Heart left ventricle (tissue), 16 donors: ENCODE data around the gene C20orf202. TPM values are rescaled to one million over a fixed set of nuclear protein-coding genes. Genes with fewer than 3 reads are reported as not detected.

Source experiments
- ATAC-seq, 4 donors: fragments of 200-7000 bp; cut with Tn5 transposase; one replicate each; pipeline ENCODE4 v1.9.1; 2020 to 2022; ENCODE audit warnings: moderate library complexity in 4 of 4, mild to moderate bottlenecking in 3 of 4, moderate number of reproducible peaks in 1 of 4
- DNase-seq, 5 donors: peaks; one replicate each; pipeline ENCODE4 v3.0.0-alpha.2; 2020
- H3K27ac ChIP-seq, 12 donors: fragments of 200-600 bp; sonication (generic) in 4 of 12; one replicate each; pipeline versions ENCODE4 v1.5.0 to v1.8.0; 2016 to 2022; ENCODE audit warnings: mild to moderate bottlenecking in 2 of 12
- H3K27me3 ChIP-seq, 9 donors: fragments of 200-600 bp; sonication (generic) in 2 of 9; one replicate each; pipeline versions ENCODE4 v1.5.1 to v1.8.0; 2016 to 2022; ENCODE audit warnings: mild to moderate bottlenecking in 3 of 9
- H3K36me3 ChIP-seq, 9 donors: fragments of 200-600 bp; sonication (generic) in 2 of 9; one replicate each; pipeline versions ENCODE4 v1.5.0 to v1.8.0; 2018 to 2022; ENCODE audit warnings: mild to moderate bottlenecking in 2 of 9
- H3K4me1 ChIP-seq, 12 donors: fragments of 200-600 bp; sonication (generic) in 4 of 12; one replicate each; pipeline versions ENCODE4 v1.5.0 to v1.8.0; 2016 to 2022; ENCODE audit warnings: mild to moderate bottlenecking in 3 of 12
- H3K4me3 ChIP-seq, 12 donors: fragments of 200-600 bp; sonication (generic) in 4 of 12; one replicate each; pipeline versions ENCODE4 v1.5.0 to v1.8.0; 2017 to 2022; ENCODE audit warnings: mild to moderate bottlenecking in 9 of 12, moderate library complexity in 4 of 12
- H3K9me3 ChIP-seq, 12 donors: fragments of 200-600 bp; sonication (generic) in 4 of 12; one replicate each; pipeline versions ENCODE4 v1.5.0 to v1.8.0; 2016 to 2022; ENCODE audit warnings: mild to moderate bottlenecking in 1 of 12
- CTCF ChIP-seq, 12 donors: fragments of 200-600 bp; sonication (generic) in 4 of 12; IDR thresholded peaks; one replicate each; pipeline versions ENCODE4 v1.5.0 to v1.8.0; 2018 to 2022; ENCODE audit warnings: antibody characterized with exemption in 12 of 12, mild to moderate bottlenecking in 5 of 12
- POLR2A ChIP-seq, 2 donors: fragments of 450-650 bp; IDR thresholded peaks; one replicate each; pipeline ENCODE4 v1.6.1; 2017; ENCODE audit warnings: antibody characterized with exemption in 2 of 2, mild to moderate bottlenecking in 2 of 2, moderate library complexity in 2 of 2
- WGBS, 4 donors: extraction: QIAGEN DNeasy Blood & Tissue Kit in 2 of 4; methylation state at CpG; one replicate each; pipeline versions ENCODE4 v1.1.5 to v1.1.7; 2013 to 2018; 5-methylcytosine and 5-hydroxymethylcytosine counted together
- intact Hi-C, 10 donors: fragments of 100-400 bp; cut with DNase I; formaldehyde crosslinking; loops; one replicate each; pipeline versions ENCODE4 v1.11.1 to v1.14.2; 2022
- polyA plus RNA-seq, 2 donors: library from polyadenylated mRNA; stranded (reverse); fragments of 200-250 nt; gene quantifications; one replicate each; pipeline ENCODE4 v1.2.3, GENCODE V29; 2013
- total RNA-seq, 9 donors: library from RNA; depleted of rRNA in 2 of 9; stranded (reverse); fragments of >200 nt in 2 of 9; fragmentation: NEBNext Ultra II Directional in 3 of 9; extraction: Animal tissue kit (Norgen Biotek cat#: 25700) in 3 of 9; gene quantifications; one replicate each; pipeline versions ENCODE4 v1.1.0 to v1.2.4, GENCODE V29; 2016 to 2023
- donor health status: ischemic (EF 13 %, LVEDD 7.1; RV severe dilation, severe dysfunction).
- donor health status: healthy with polysubstance abuse.
- donor health status: DM: no; HTN: yes; CAD: no.
- donor health status: DM: no; HTN: no; CAD: no.
- donor health status: ischemic (EF 25% LVEDD 6.9; RV normal size, moderate dysfunction).
- donor health status: ischemic (EF 25% LVEDD 5.7; RV mildly dilated, moderate dysfunction).
- donor health status: healthy.
- donor health status: DM: yes; HTN: yes; CAD: no.
- donor health status: ischemic (EF 35%, LVEDD 5.7; RV mildly dilated, moderate dysfunction).
- donor health status: nonischemic (EF 11% LVEDD 7.7; RV severe dilation, severe dysfunction).
- donor health status: DM: yes; HTN: yes; CAD: no.
- donor health status: PGD.
- donor health status: ischemic (EF 29% LVEDD 5.4; RV normal size, mild dysfunction).
- donor health status: nonischemic (EF 23%, LVEDD 6.1; RV moderate dilation, normal function).

The C20orf202 gene
- total and polyA plus RNA-seq, 11 donors: 0.21 to 0.47 (median 0.32) TPM; not detected in 1

GRCh38 chr20:1229541-1229940 lies 26.3 kb downstream of the C20orf202 start:
- TF ChIP-seq CTCF (IDR thresholded peaks at IDR 0.05) (no peak), POLR2A (IDR thresholded peaks at IDR 0.05) (no peak)
- no peaks in the 10 kb centered on the region for H3K9me3 ChIP-seq
- H3K4me3 ChIP-seq: no peak overlapping the region
- ATAC-seq (no peak), DNase-seq (no peak)
- intact Hi-C loops: loop anchor here in 1 of 10 donors (10.0 kb wide), 1 partner anchor 55 kb away; no protein-coding TSS in a partner anchor
- H3K27ac ChIP-seq: no peak overlapping the region
- H3K36me3 ChIP-seq: no peaks in the 10 kb centered on the region
- H3K4me1 ChIP-seq: peaks cover 0 to 20% (median 11%) of the 10 kb centered on the region in 12 donors
- peaks cover 0 to 54% (median 20%) of the 10 kb centered on the region in 9 donors for H3K27me3 ChIP-seq
- 81 to 87% (median 86%) methylated on average over 3 of the region's 3 CpGs for WGBS, 4 donors

- H3K27me3 ChIP-seq: peaks cover 0 to 40% (median 13%) of the 10 kb centered on the region in 9 donors
- 74 to 83% (median 79%) methylated on average over 3 of the region's 3 CpGs for whole genome bisulfite sequencing, 4 donors
- intact Hi-C loops: no loop called here
Measured at GRCh38 chr20:1232286-1233111, 29.2 kb downstream of the C20orf202 start.

GRCh38 chr20:1240549-1240948 lies 37.3 kb downstream of the C20orf202 start:
- WGBS, 4 donors: 75 to 82% (median 81%) methylated on average over 5 of the region's 5 CpGs
- peaks cover 0 to 4% (median 0%) of the 10 kb centered on the region in 12 donors for H3K4me1 ChIP-seq
- no peak overlapping the region for H3K27ac ChIP-seq
- no peak for TF ChIP-seq CTCF (IDR thresholded peaks at IDR 0.05)
- no peak for TF ChIP-seq POLR2A (IDR thresholded peaks at IDR 0.05)
- ATAC-seq (no peak), DNase-seq (no peak)
- no peaks in the 10 kb centered on the region for H3K36me3 ChIP-seq
- peaks cover 0 to 14% (median 0%) of the 10 kb centered on the region in 9 donors for H3K27me3 ChIP-seq
- intact Hi-C loops: no loop called here
- H3K9me3 ChIP-seq: no peaks in the 10 kb centered on the region
- no peak overlapping the region for H3K4me3 ChIP-seq

More at GRCh38 chr20:1232286-1233111, 29.2 kb downstream of the C20orf202 start:
- DNase-seq (no peak), ATAC-seq (no peak)
- Histone ChIP-seq H3K9me3 (no peaks in the 10 kb centered on the region), H3K4me3 (no peak overlapping the region), H3K36me3 (no peaks in the 10 kb centered on the region), H3K4me1 (no peaks in the 10 kb centered on the region), H3K27ac (no peak overlapping the region)
- TF ChIP-seq POLR2A (IDR thresholded peaks at IDR 0.05) (no peak), CTCF (IDR thresholded peaks at IDR 0.05) (no peak)

- no peaks in the 10 kb centered on the region for H3K36me3 ChIP-seq
- H3K4me3 ChIP-seq: no peak overlapping the region
- H3K4me1 ChIP-seq: peaks cover 0 to 4% (median 0%) of the 10 kb centered on the region in 12 donors
- peaks cover 0 to 14% (median 0%) of the 10 kb centered on the region in 9 donors for H3K27me3 ChIP-seq
- H3K27ac ChIP-seq: no peak overlapping the region
- TF ChIP-seq CTCF (IDR thresholded peaks at IDR 0.05): no peak
- no peak for TF ChIP-seq POLR2A (IDR thresholded peaks at IDR 0.05)
- DNase-seq (no peak), ATAC-seq (no peak)
- intact Hi-C loops: no loop called here
- H3K9me3 ChIP-seq: no peaks in the 10 kb centered on the region
Measured at GRCh38 chr20:1241456-1241855, 38.2 kb downstream of the C20orf202 start.
